Tibial nerve (tissue), 4 donors: ENCODE measurements around the gene MYMK. TPM values are rescaled to one million over a fixed set of nuclear protein-coding genes. Genes with fewer than 3 reads are reported as not detected.

Experiments used
- DNase-seq, 2 donors: peaks; one replicate each; pipeline ENCODE4 v3.0.0-alpha.2; 2019; ENCODE audit warnings: low spot score in 2 of 2
- H3K27ac ChIP-seq, 4 donors: fragments of 200-600 bp; sonication (generic) in 3 of 4; one replicate each; pipeline ENCODE4 v1.5.1; 2017 to 2019; ENCODE audit warnings: mild to moderate bottlenecking in 1 of 4
- H3K27me3 ChIP-seq, 2 donors: fragments of 200-600 bp; sonication (generic) in 1 of 2; one replicate each; pipeline versions ENCODE4 v1.5.1 to v1.6.0; 2017 to 2019
- H3K36me3 ChIP-seq, 3 donors: fragments of 200-600 bp; sonication (generic); one replicate each; pipeline ENCODE4 v1.5.1; 2018 to 2019
- H3K4me1 ChIP-seq, 4 donors: fragments of 200-600 bp; sonication (generic) in 3 of 4; one replicate each; pipeline ENCODE4 v1.5.1; 2017 to 2019
- H3K4me3 ChIP-seq, 4 donors: fragments of 200-600 bp; sonication (generic) in 3 of 4; one replicate each; pipeline ENCODE4 v1.5.1; 2017 to 2019; ENCODE audit warnings: mild to moderate bottlenecking in 1 of 4, moderate library complexity in 1 of 4
- H3K9me3 ChIP-seq, 4 donors: fragments of 200-600 bp; sonication (generic) in 3 of 4; one replicate each; pipeline ENCODE4 v1.5.1; 2017 to 2019
- CTCF ChIP-seq, 5 experiments: fragments of 200-600 bp in 3 of 5; fragments of 450-650 bp in 2 of 5; sonication (generic) in 3 of 5; IDR thresholded peaks; one replicate each; pipeline ENCODE4 v1.5.1; 2016 to 2019; ENCODE audit warnings: antibody characterized with exemption in 5 of 5, mild to moderate bottlenecking in 3 of 5, moderate library complexity in 2 of 5
- EP300 ChIP-seq, 2 donors: sonication (generic); formaldehyde crosslinking; IDR thresholded peaks; one replicate each; pipeline ENCODE4 v1.6.1; 2017; ENCODE audit warnings: antibody characterized with exemption in 2 of 2, mild to moderate bottlenecking in 1 of 2
- POLR2A ChIP-seq, 2 donors: fragments of 450-650 bp; IDR thresholded peaks; one replicate each; pipeline ENCODE4 v1.6.1; 2017; ENCODE audit warnings: antibody characterized with exemption in 2 of 2, mild to moderate bottlenecking in 2 of 2, moderate library complexity in 2 of 2
- WGBS, 2 donors: methylation state at CpG; one replicate each; pipeline ENCODE4 v1.1.5; 2018; 5-methylcytosine and 5-hydroxymethylcytosine counted together
- total RNA-seq, 4 donors: library from RNA; depleted of rRNA; stranded (reverse); fragments of >200 nt; gene quantifications; one replicate each; pipeline ENCODE4 v1.1.0, GENCODE V29; 2016

MYMK gene
- total RNA-seq, 4 donors from 2014 or later: 1.4 to 8.3 TPM; not detected in 2

GRCh38 chr9:133510926-133511505 lies 13.7 kb downstream of the MYMK start:
- H3K27ac ChIP-seq: no peak overlapping the region
- peaks cover 0 to 57% (median 20%) of the 10 kb centered on the region in 4 donors for H3K4me1 ChIP-seq
- no peak overlapping the region for H3K4me3 ChIP-seq
- H3K9me3 ChIP-seq: no peaks in the 10 kb centered on the region
- TF ChIP-seq CTCF (IDR thresholded peaks at IDR 0.05) (no peak), EP300 (IDR thresholded peaks at IDR 0.05) (no peak), POLR2A (IDR thresholded peaks at IDR 0.05) (no peak)
- no peaks in the 10 kb centered on the region for H3K36me3 ChIP-seq
- no peaks in the 10 kb centered on the region for H3K27me3 ChIP-seq
- DNase-seq: no peak
- WGBS, 2 donors: 68 to 80% methylated on average over 8 to 22 of the region's 27 CpGs

GRCh38 chr9:133509179-133510083 lies 15.3 kb downstream of the MYMK start:
- no peaks in the 10 kb centered on the region for H3K27me3 ChIP-seq
- no peak for DNase-seq
- H3K27ac ChIP-seq: peak overlapping the region in 2 of 4 donors; percentile 1 to 60
- no peaks in the 10 kb centered on the region for H3K36me3 ChIP-seq
- H3K9me3 ChIP-seq: no peaks in the 10 kb centered on the region
- peaks cover 0 to 59% (median 18%) of the 10 kb centered on the region in 4 donors for H3K4me1 ChIP-seq
- TF ChIP-seq EP300 (IDR thresholded peaks at IDR 0.05): peak in 1 of 2 donors; percentile 29
- TF ChIP-seq CTCF (IDR thresholded peaks at IDR 0.05): no peak
- WGBS, 2 donors: 7 to 11% methylated on average over 23 to 24 of the region's 26 CpGs
- no peak overlapping the region for H3K4me3 ChIP-seq

- no peak for TF ChIP-seq CTCF (IDR thresholded peaks at IDR 0.05)
- TF ChIP-seq EP300 (IDR thresholded peaks at IDR 0.05): no peak
- no peak for TF ChIP-seq POLR2A (IDR thresholded peaks at IDR 0.05)
- DNase-seq: no peak
- Histone ChIP-seq H3K36me3 (no peaks in the 10 kb centered on the region), H3K4me3 (no peak overlapping the region), H3K27ac (peak overlapping the region in 1 of 4 donors; percentile 78), H3K27me3 (no peaks in the 10 kb centered on the region), H3K4me1 (peaks cover 0 to 47% (median 13%) of the 10 kb centered on the region in 4 donors), H3K9me3 (peaks cover 0 to under 1% (median 0%) of the 10 kb centered on the region in 4 donors)
- WGBS, 2 donors: 76 to 84% methylated on average over 5 to 8 of the region's 8 CpGs
These were observed 16.7 kb downstream of the MYMK start for GRCh38 chr9:133508046-133508445.

DNA sequence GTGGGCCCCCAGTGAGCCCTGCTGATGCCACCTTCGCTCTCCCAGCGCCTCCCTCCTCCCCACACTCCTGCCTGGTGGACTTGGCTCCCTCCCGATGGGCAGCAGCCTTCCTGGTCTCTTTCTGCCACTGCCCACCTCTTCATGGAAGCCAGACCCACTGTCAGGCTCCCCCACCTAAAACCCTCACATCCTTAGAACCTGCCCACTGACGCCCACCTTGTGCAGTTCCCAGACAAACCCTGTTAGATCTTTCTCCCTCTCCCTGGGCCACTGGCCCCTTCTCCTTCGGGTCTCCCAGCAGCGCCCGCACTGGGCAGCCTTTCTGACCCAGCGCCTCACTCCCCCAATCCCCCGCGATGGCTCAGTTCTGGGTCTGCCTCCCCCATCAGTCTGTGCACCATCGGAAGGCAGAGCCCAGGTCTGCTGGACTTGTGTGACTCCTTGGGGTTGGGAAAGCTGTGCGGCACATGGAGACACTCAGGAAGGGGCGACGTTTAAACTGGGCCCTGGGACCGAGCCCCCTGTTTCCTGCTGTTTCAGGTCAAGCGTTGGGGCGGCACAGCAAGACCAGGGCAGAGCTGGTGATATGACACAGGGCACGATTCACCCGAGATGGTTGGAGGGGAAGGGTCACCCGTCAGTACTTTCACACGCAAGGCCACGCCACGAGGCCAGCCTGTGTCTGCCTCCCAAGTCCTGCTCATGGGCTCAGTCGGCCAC lies 17.4 kb downstream of the MYMK start:
- Histone ChIP-seq H3K27me3 (no peaks in the 10 kb centered on the region), H3K4me3 (no peak overlapping the region), H3K9me3 (peaks cover 0 to 7% (median under 1%) of the 10 kb centered on the region in 4 donors), H3K36me3 (no peaks in the 10 kb centered on the region), H3K27ac (peak overlapping the region in 3 of 4 donors; percentile 13 to 78 (median 71)), H3K4me1 (peaks cover 0 to 47% (median 13%) of the 10 kb centered on the region in 4 donors)
- WGBS, 2 donors: 87% methylated on average over 23 to 24 of the region's 24 CpGs
- no peak for DNase-seq
- TF ChIP-seq EP300 (IDR thresholded peaks at IDR 0.05): no peak
- TF ChIP-seq POLR2A (IDR thresholded peaks at IDR 0.05): no peak
- no peak for TF ChIP-seq CTCF (IDR thresholded peaks at IDR 0.05)
